NCI-H146 (cell line): ENCODE measurements around the gene CD63.

Experiments
- DNase-seq: peaks from one replicate; lab custom pipeline; 2025; lab: John Stamatoyannopoulos, UW

CD63 gene

DNA sequence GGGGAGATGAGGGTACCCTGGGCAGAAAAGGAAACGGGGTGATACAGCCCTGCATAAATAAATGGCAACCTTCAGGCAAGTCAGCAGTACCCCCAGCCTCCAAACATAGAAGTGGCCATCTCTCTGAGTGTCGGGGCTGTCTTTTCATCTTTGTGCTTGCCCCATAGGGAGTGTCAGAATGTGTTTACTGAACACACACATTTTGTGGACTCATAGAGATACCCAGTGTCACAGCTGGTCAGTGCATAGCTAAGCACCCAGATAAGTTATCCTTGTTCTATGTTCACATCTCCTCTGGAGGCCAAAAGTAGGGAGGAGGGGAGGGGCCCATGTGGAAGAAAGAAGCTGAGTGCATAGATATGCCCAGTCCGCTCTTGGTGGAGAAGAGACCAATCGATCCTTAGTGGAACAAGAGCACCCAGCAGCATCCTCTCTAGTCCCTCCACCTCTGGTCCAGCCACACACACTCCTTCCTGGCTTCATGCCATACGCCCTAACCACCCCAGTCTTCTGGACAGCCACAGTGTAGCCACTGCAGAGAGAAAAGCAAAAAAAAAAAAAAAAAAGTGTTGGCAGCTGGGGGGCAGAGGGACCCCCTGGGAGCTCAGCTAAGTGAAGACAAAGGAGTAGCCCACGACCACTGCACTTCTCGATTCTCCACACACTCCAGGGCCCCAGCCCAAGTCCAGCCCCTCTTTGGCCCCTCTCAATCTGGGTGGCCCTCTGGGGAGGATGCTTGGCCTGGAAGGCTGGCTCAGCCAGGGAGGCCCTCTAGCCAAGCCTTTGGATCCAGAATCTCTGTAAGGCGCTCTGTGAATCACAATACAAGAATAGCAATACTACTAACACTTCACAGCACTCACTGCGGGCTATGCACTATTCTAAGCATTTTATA, 23.7 kb downstream of the CD63 start:
- no peak for DNase-seq

DNA sequence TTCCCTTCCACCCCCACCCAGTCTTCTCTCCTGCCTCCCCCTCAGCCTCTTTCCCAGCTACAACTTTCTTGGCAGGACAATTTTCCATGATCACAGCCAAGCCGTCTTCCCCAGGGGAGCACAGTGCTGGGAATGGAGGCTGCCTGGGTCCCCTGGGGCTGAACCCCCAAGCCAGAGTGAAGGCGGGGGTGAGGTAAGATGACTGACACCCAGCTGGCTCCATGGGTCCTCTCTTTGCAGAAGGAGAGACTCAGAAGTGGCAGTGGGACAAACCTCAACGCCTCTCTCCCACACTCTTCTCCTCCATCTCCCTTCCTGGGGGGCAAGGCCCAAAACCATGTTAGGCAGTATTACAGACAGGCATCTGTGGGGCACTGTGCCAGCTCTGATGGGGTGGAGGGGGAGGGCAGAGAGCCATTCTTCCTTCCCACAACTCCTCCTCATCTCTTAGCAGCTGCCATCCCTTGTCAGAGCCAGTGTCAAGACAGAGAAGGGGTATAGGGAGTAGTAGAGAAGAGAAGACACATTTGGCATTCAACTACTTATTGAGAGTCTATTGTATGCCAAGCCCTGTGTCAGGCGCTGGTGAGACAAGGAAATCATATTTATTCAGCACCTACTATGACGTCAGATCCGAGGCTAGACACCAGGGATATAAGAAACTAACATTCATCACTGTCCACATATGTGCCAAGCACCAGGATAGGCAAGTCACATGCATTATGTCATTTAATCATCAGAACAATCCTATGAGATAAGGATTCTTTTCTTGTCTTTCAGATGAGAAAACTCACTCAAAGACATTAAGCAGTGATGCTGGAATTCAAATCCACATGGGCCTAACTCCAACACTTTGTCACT, 24.7 kb downstream of the CD63 start:
- DNase-seq, result no peak

- no peak for DNase-seq
Observed at GRCh38 chr12:55703288-55703687, 25.5 kb downstream of the CD63 start.

DNA sequence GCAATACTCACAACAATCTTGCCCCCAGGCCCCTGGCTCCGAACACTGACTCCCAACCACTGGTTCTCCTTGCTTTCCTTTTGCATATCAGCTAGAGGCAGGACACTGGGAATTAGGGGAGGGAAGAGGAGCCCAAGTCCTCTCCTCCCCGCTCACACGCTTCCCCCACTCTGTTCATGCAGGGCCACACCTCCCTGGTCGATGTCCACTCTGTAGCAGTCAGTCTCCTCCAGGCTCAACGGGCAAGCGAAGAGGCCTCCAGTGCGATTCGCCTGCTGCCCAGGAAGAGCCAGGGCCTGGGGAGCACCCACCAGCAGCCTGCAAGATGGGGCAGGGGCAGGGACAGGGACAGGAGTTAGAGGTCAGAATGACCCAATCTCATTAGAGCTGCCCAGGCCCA, 25.9 kb downstream of the CD63 start:
- DNase-seq, result no peak

DNA sequence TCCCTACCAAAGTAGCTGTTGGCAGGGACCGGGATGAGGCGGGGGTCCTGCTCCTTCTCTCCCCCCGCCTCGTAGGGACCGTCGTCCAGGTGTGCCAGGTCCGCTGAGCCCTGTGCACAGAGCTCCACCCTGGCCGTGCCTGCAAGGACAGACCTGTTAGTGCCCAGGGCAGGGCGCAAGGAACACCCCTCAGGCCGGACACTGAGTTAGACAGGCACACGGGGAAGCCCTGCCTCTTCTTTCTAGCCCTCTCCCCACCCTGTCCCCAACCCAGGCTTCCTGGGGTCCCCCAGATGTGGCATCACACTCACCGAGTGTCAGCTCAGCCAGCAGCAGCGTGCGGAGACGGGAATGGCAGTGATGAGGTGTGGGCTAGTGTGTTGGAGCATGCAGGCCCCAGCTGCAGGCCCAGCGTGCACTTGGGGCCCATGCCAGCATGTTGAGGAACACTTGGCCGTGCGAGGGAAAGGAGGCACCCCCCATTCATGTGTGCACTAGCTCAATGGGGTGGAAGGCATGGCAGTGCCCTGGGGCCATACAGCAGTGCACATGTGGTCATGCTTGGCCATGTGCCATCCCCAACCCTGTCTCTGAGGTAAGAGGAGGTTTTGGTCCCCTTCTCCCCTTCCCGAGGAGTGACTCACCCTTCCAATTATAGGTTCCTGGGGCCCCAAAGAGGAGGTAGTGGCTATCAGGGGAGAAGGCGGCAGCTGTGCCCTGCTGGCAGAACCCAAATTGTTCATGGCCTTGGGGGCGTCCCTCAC, 28.4 kb downstream of the CD63 start:
- no peak for DNase-seq

DNA sequence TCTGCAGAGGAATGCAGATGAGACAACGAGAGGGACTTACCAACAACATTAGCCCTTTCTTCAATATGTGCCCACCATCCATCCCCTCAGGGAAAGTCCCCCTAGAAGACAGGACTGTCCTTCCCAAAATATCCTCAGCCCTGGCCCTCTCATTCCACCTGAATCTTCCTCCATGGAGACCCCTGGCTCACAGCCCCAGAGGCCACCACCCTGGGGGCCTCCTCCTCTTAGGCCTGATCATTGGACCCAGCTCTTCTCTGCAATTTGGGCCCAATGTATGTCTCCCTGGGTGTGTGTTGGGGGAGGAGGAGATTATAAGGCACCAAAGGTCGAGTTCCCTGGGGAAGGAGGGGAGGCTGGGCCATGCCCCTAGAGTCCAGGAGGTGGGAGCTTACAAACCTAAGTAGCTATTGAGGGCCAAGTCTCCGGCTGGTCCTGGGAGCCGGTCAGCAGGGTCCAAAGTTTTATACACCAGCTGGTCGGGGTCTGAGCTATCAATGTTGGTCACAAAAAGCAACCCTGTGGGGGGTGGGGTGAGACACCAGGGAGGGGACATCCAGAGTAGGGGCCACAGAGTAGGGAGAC, 29.2 kb downstream of the CD63 start:
- DNase-seq, result no peak

DNA sequence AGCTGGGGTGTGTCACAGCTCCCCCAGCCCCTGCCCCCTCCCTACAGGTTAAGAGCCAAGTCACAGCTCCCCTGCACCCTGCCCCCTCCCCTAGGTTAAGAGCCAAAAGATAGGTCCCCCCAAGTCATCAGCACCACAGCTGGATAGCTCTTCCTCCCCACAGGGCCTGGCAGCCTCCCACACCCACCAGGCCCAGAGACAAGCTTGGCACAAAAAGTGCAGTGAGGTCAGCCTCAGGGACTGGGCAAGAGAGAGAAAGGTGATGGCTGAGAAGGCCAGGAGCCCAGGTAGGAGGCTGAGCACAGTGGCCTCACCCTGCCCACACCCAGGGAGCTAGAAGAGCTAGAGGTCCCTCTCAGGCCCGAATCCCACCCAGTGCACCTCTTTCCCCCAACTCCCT, 29.8 kb downstream of the CD63 start:
- DNase-seq, result no peak

GRCh38 chr12:55698241-55698955, 30.4 kb downstream of the CD63 start:
- no peak for DNase-seq

DNA sequence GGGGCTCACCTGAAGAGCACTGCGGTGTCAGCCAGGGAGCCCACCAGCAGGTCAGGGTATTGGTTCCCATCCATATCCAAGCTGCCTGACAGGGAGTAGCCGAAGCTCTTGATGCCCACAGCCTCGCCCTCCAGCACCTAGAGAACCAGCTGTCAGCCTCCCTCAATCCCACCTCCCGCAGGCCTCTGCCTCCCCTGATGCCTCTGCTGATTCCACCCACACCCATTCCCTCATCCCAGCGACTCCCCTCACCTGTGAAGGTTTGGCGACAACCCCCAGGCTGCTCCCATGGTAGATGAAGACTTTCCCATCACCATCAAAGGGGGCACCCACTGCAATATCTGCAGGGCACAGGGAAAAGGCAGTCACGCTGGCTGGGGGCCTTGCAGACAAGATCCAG, 31.1 kb downstream of the CD63 start:
- no peak for DNase-seq

- no peak for DNase-seq
Observed at GRCh38 chr12:55696796-55697462, 31.9 kb downstream of the CD63 start.

- no peak for DNase-seq
Observed at GRCh38 chr12:55696141-55696540, 32.7 kb downstream of the CD63 start.

DNA sequence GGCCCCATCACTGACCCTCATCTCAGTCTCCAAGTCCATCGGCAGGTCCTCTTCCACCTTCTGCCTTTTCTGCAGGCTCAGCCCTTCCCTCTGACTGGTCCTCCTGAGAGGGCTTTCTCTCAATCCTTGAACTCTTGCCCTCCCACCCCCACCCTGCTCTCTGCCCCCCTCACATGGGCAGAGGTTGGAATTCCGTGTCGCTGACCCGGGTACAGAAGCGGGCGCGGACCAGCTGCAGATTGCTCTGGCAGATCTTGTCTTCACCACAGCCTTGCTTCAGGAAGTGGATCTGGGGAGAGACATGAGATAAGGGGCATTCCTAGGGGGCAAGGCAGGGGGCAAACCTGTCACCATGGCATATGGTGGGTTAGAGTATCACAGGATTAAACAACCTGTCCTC, 33.5 kb downstream of the CD63 start:
- DNase-seq, result no peak

DNA sequence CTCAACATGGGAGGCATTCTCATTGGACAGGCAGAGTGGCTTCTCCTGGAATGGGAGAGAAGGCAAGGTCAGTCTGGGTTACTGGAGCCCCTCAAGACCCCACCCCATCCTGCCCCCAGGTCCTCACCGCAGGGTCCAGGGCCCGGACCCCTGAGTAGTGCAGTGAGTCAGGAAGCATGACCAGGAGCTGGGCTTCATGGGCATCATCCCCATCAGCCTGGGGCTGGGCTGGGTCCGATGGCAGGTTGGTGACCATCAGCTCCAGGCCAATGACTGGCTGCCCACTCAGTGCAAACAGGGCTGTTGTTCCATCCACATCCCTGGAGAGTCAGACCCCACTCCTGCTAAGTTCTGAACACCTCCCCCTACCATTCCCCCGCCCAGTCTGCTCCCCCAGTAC, 34.2 kb downstream of the CD63 start:
- no peak for DNase-seq

DNA sequence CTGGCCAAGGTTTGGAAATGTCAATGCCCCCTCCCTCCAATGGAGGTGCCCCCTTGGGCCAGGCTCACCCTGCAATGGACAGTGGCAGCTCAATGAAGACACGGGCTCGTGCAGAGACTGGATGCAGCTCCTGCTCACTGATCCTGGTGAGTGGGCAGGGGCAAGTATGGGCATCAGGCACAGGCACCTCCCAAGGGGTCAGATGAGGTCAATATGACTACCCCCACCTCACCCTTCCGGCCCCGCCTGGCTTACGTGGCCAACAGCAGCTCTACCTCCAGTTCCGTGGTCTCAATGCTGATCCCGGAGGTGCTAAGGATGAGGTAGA, 34.7 kb downstream of the CD63 start:
- DNase-seq, result no peak

DNA sequence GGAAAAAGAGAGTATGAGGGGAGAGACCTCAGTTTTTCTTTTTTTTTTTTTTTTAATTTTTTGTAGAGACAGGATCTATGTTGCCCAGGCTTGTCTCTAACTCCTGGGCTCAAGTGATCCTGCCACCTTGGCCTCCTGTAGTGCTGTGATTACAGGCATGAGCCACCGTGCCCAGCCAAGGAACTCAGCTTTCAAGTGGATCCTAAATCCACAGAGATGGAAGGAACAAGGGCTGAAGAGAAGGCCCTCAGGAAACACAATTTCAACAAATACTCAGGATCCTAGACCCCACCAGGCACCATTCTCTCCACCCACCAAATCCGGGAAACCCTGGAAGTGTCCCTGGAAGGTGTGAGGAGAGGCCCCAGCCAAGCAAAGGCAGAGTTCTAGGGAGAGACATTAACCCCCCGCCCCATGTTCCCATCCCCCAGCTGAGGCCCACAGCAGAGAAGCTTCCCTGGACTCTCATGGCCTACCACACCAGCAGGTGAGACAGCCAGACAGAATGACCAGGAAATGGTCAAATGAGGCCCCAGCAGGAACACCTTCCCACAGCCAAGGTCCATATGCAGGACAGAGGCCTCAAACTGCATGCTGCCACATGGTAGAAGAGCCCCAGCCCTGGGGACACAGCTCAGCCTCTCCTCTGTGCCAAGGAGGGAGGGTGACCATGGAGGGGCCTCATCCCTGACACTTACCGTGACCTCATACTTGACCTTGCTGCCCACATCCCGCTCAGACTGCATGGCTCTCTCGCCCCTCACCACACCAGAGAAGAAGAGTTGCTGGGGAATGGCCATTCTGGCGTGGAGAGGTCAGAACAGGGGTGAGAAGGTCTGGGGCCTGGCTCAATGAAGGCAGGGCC, 35.3 kb downstream of the CD63 start:
- DNase-seq, result no peak

- DNase-seq, result no peak
Observed at GRCh38 chr12:55692631-55693322, 36.0 kb downstream of the CD63 start.

DNA sequence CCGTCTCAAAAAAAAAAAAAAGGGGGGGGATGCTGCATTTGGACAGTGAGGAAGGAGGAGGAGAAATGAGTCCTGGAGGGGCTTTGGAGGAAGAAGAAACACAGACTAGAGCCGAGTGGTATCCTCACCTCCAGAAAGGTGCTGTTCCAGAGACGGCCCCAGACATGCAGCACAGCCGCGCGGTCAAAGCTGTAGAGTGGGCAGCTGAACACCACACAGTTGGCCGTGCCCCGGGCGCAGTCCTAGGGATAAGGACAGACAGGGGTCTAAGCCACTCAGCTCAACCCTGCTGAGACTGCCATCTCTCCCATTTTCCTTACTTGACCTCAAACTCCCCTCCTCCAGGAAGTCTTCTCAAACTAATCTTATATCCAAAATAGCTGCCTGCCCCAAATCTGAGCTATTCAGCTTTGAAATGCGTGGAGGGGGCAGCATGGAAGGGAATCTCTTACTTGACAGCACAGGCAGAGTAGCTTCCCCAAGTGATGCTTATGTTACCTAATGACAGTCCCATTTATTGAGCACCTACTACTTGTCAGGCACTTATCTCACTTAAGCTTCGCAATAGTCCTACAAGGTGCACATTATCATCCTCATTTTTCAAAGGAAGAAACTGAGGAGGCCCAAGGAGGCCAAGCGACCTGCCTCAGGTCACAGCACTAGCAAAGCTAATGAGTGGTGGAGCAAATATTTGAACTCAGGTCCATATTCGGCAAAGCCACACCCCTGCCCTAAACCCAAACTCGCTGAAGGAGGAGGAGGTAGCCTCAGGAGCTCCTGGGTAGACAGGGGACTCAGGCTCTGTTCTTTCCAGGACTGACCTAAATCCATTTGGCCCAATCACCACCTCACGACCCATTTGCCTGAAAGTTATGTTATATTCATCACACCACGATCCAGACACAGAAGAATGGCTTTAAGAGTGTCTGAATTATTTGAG, 39.8 kb downstream of the CD63 start:
- no peak for DNase-seq

DNA sequence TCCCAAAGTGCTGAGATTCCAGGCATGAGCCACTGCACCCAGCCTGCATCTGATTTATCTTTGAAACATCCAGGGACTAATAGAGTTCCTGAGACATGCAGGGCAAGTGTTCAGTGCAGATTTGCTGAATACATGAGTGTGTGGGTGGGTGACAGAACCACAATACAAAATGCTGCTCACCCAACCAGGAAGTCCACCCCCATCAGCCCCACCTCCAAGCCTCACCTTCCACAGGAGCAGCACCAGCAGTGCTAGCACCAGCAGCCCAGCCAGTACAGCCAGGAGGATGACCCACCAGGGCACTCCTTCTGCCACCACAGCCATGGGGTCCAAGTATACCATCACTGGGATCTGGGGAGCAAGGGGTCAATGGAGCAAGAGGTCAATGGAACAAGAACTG, 41.1 kb downstream of the CD63 start:
- DNase-seq, result no peak
